HCT116 (cell line): Measurements from ENCODE around the gene RAPSN. TPM values are rescaled to one million over a fixed set of nuclear protein-coding genes. Genes with fewer than 3 reads are reported as not detected.

ENCODE experiments used
- ATAC-seq: fragments of 200-7000 bp; cut with Tn5 transposase; 2 replicates; pipeline ENCODE4 v1.9.1; 2020; ENCODE audit warnings: mild to moderate bottlenecking, moderate library complexity
- BruUV-seq: library from RNA; stranded (reverse); fragments of 400-500 nt; replicated peaks from 2 replicates; lab custom pipeline; 2021; lab: Mats Ljungman, UMichigan
- CTCF ChIA-PET: fragments of 300-600 bp; sonication (Branson Sonifier 250); formaldehyde crosslinking; loops from one replicate; lab custom pipeline; 2021; ENCODE audit warnings: antibody characterized with exemption; lab: Charles Lee
- POLR2A ChIA-PET: fragments of 300-600, 350-600 bp; sonication (Branson Sonifier 250); formaldehyde crosslinking; loops from one replicate; lab custom pipeline; 2021; ENCODE audit warnings: antibody characterized with exemption; lab: Charles Lee
- RAD21 ChIA-PET, 2 experiments: fragments of 300-600 bp; sonication (Branson Sonifier 250); formaldehyde crosslinking; loops; one replicate each; lab custom pipeline; 2023; ENCODE audit warnings: low total read pairs in 2 of 2; ENCODE audit not compliant: uncharacterized antibody in 2 of 2, unreplicated experiment in 2 of 2, low non-redundant PET in 1 of 2; lab: Charles Lee
- DNase-seq: peaks from one replicate; pipeline ENCODE4 v3.0.0-alpha.2; 2010; ENCODE audit warnings: low read depth, low spot score
- H2AFZ ChIP-seq: fragments of 200-600 bp; shearing (Covaris generic), sonication (generic); 2 replicates; pipeline ENCODE4 v1.6.1; 2017; ENCODE audit warnings: low read depth, mixed run types, mixed read lengths, antibody characterized with exemption, low read length; ENCODE audit not compliant: poor library complexity, severe bottlenecking
- H3K27ac ChIP-seq: 2 replicates; pipeline ENCODE4 v1.5.1; 2012; ENCODE audit warnings: low read depth, low read length
- H3K27me3 ChIP-seq: fragments of 200-600 bp; sonication (generic); 2 replicates; pipeline ENCODE4 v1.6.1; 2016; ENCODE audit warnings: mixed run types, low read length, mixed read lengths; ENCODE audit not compliant: insufficient read depth
- H3K36me3 ChIP-seq, 2 experiments: fragments of 200-500 bp in 1 of 2; fragments of 200-600 bp in 1 of 2; sonication (Bioruptor generic) in 1 of 2; sonication (generic) in 1 of 2; 2 replicates each; pipeline versions ENCODE4 v1.5.1 to v1.6.1; 2014 to 2016; ENCODE audit warnings: low read length in 2 of 2, inconsistent platforms in 1 of 2, mixed read lengths in 1 of 2, mixed run types in 1 of 2; ENCODE audit not compliant: insufficient read depth in 2 of 2, control insufficient read depth in 1 of 2
- H3K4me1 ChIP-seq, 2 experiments: fragments of 200-600 bp in 1 of 2; sonication (generic) in 1 of 2; 2 replicates each; pipeline versions ENCODE4 v1.5.1 to v1.6.1; 2012 to 2017; ENCODE audit warnings: low read length in 2 of 2, inconsistent platforms in 1 of 2, mild to moderate bottlenecking in 1 of 2, mixed read lengths in 1 of 2, mixed run types in 1 of 2, moderate library complexity in 1 of 2; ENCODE audit not compliant: insufficient read depth in 2 of 2, control insufficient read depth in 1 of 2
- H3K4me2 ChIP-seq: fragments of 200-600 bp; sonication (generic); 2 replicates; pipeline ENCODE4 v1.6.1; 2017; ENCODE audit warnings: mixed run types, low read length, mixed read lengths
- H3K4me3 ChIP-seq, 2 experiments: fragments of 200-600 bp in 1 of 2; sonication (generic) in 1 of 2; replicated peaks in 1 of 2; 2 replicates each; pipeline ENCODE4 v1.5.1; 2011 to 2016; ENCODE audit warnings: low read length in 2 of 2, control low read depth in 1 of 2, low read depth in 1 of 2, mild to moderate bottlenecking in 1 of 2, mixed read lengths in 1 of 2, mixed run types in 1 of 2
- H3K79me2 ChIP-seq: fragments of 200-600 bp; sonication (generic); 2 replicates; pipeline ENCODE4 v1.6.1; 2017; ENCODE audit warnings: mild to moderate bottlenecking, mixed run types, low read length, moderate library complexity, mixed read lengths; ENCODE audit not compliant: insufficient read depth
- H3K9ac ChIP-seq: fragments of 200-600 bp; sonication (generic); 2 replicates; pipeline ENCODE4 v1.6.1; 2016; ENCODE audit warnings: low read length, mixed read lengths
- H3K9me2 ChIP-seq: fragments of 200-600 bp; sonication (generic), shearing (Covaris generic); 2 replicates; pipeline ENCODE4 v1.6.1; 2017; ENCODE audit warnings: mixed run types, mild to moderate bottlenecking, moderate library complexity; ENCODE audit not compliant: insufficient read depth
- H3K9me3 ChIP-seq, 2 experiments: fragments of 200-500 bp in 1 of 2; fragments of 200-600 bp in 1 of 2; sonication (Bioruptor generic) in 1 of 2; sonication (generic) in 1 of 2; 2 replicates each; pipeline ENCODE4 v1.6.1; 2014 to 2017; ENCODE audit warnings: low read length in 2 of 2, mixed read lengths in 2 of 2, inconsistent platforms in 1 of 2, low read depth in 1 of 2, mild to moderate bottlenecking in 1 of 2, mixed run types in 1 of 2, moderate library complexity in 1 of 2; ENCODE audit not compliant: control insufficient read depth in 1 of 2, insufficient read depth in 1 of 2
- H4K20me1 ChIP-seq: fragments of 200-600 bp; sonication (generic), shearing (Covaris generic); 2 replicates; pipeline ENCODE4 v1.6.1; 2017; ENCODE audit warnings: mixed run types, mild to moderate bottlenecking, moderate library complexity; ENCODE audit not compliant: insufficient read depth
- CBX3 ChIP-seq: IDR thresholded peaks from 2 replicates; pipeline ENCODE4 v1.6.1; 2012; ENCODE audit warnings: low read depth
- CEBPB ChIP-seq: IDR thresholded peaks from 2 replicates; pipeline ENCODE4 v1.6.1; 2012; ENCODE audit warnings: low read depth
- EGR1 ChIP-seq: IDR thresholded peaks from 2 replicates; pipeline ENCODE4 v1.6.1; 2012; ENCODE audit warnings: low read depth
- ELF1 ChIP-seq: IDR thresholded peaks from 2 replicates; pipeline ENCODE4 v1.6.1; 2012; ENCODE audit warnings: low read depth, borderline replicate concordance
- EZH2 ChIP-seq: fragments of 200-600 bp; sonication (generic); IDR thresholded peaks from 2 replicates; pipeline ENCODE4 v1.6.1; 2017; ENCODE audit warnings: antibody characterized with exemption, mixed run types
- FOSL1 ChIP-seq: IDR thresholded peaks from 2 replicates; pipeline ENCODE4 v1.6.1; 2012; ENCODE audit warnings: low read depth
- JUND ChIP-seq: IDR thresholded peaks from 2 replicates; pipeline ENCODE4 v1.6.1; 2012
- POLR2A ChIP-seq: IDR thresholded peaks from 2 replicates; pipeline ENCODE4 v1.7.0; 2011; ENCODE audit warnings: borderline replicate concordance; ENCODE audit not compliant: insufficient read depth, insufficient read length; ENCODE audit errors: extremely low read depth
- POLR2AphosphoS5 ChIP-seq: IDR thresholded peaks from 2 replicates; pipeline ENCODE4 v1.6.1; 2011; ENCODE audit warnings: mild to moderate bottlenecking, low read depth, low read length, moderate library complexity
- RAD21 ChIP-seq: IDR thresholded peaks from 2 replicates; pipeline ENCODE4 v1.6.1; 2012; ENCODE audit warnings: low read depth, mild to moderate bottlenecking
- SIN3A ChIP-seq: IDR thresholded peaks from 2 replicates; pipeline ENCODE4 v1.6.1; 2012; ENCODE audit warnings: low read depth
- SP1 ChIP-seq: IDR thresholded peaks from 2 replicates; pipeline ENCODE4 v1.6.1; 2012; ENCODE audit warnings: low read depth
- TCF7L2 ChIP-seq: IDR thresholded peaks from 2 replicates; pipeline ENCODE4 v1.7.0; 2011; ENCODE audit warnings: borderline replicate concordance, inconsistent platforms; ENCODE audit not compliant: insufficient read depth, insufficient read length; ENCODE audit errors: extremely low read depth
- ZFX ChIP-seq: fragments of 450-650 bp; IDR thresholded peaks from 2 replicates; pipeline ENCODE4 v1.6.1; 2017
- ZNF274 ChIP-seq: fragments of 200-500 bp; sonication (Bioruptor generic); IDR thresholded peaks from 2 replicates; pipeline ENCODE4 v1.6.1; 2014; ENCODE audit warnings: mild to moderate bottlenecking, low read depth, low read length, inconsistent platforms
- intact Hi-C: fragments of 100-400 bp; cut with micrococcal nuclease; formaldehyde crosslinking; loops from 2 replicates; pipeline ENCODE4 v1.10.0; 2022
- total RNA-seq: library from RNA; stranded (reverse); gene quantifications from one replicate; pipeline ENCODE4 v1.2.1, GENCODE V29; 2021; ENCODE audit not compliant: unreplicated experiment
- TF ChIP-seq, protein P1 (sequence below): IDR thresholded peaks from 2 replicates; pipeline ENCODE4 v1.6.1; 2012
- TF ChIP-seq, protein P2 (sequence below), 3 experiments: fragments of 200-600 bp in 1 of 3; sonication (generic) in 1 of 3; IDR thresholded peaks in 2 of 3; conservative IDR thresholded peaks in 1 of 3; 2 replicates each; pipeline ENCODE4 v1.5.1; 2012 to 2017; ENCODE audit warnings: low read depth in 2 of 3, low read length in 2 of 3, antibody characterized with exemption in 1 of 3, borderline replicate concordance in 1 of 3, control low read depth in 1 of 3, mild to moderate bottlenecking in 1 of 3, mixed read lengths in 1 of 3, mixed run types in 1 of 3, moderate library complexity in 1 of 3; ENCODE audit not compliant: insufficient read depth in 1 of 3
- TF ChIP-seq, protein P3 (sequence below): IDR thresholded peaks from 2 replicates; pipeline ENCODE4 v1.6.1; 2011; ENCODE audit warnings: mild to moderate bottlenecking, low read length, moderate library complexity; ENCODE audit not compliant: insufficient replicate concordance; ENCODE audit errors: extremely low read depth
- TF ChIP-seq, protein P4 (sequence below): IDR thresholded peaks from 2 replicates; pipeline ENCODE4 v1.6.1; 2012; ENCODE audit warnings: low read depth
- TF ChIP-seq, protein P5 (sequence below): IDR thresholded peaks from 2 replicates; pipeline ENCODE4 v1.6.1; 2012

The RAPSN gene
- total RNA-seq, 1 experiment from 2014 or later: 0.57 TPM

DNA sequence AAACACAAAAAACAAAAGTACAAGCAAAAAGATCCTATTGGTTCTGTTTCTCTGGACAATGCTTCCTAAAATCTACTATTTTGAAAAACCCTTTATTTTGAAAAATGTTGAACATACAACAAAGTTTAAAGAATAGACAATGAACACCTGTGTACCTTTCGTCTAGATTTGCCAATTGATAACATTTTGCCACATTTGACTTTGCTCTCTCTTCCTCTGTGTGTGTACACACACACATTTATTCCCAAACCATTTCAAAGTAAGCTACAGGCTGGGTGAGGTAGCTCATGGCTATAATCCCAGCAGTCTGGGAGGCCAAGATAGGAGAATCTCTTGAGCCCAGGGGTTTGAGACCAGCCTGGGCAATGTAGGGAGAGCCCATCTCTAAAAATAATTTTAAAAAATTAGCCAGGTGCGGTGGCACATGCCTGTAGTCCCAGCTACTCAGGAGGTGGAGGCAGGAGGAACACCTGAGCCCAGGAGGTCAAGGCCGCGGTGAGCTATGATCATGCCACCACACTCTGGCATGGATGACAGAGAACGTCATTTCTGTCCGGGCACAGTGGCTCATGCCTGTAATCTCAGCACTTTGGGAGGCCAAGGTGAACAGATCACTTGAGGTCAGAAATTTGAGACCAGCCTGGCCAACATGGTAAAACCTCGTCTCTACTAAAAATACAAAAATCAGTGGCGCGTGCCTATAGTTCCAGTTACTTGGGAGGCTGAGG, 17.4 kb downstream of the RAPSN start:
- no peak for ATAC-seq
- CTCF ChIA-PET: no interaction called here
- no TSS peak for BruUV-seq
- Histone ChIP-seq H3K9me3 (no peaks in the 10 kb centered on the region), H3K4me1 (peaks cover 4 to 10% of the 10 kb centered on the region in 2 experiments; a peak in 2 of 4 replicates), H3K27ac (no peak overlapping the region), H3K27me3 (no peaks in the 10 kb centered on the region), H3K4me3 (no peak overlapping the region), H4K20me1 (no peaks in the 10 kb centered on the region), H3K79me2 (no peaks in the 10 kb centered on the region), H3K36me3 (no peaks in the 10 kb centered on the region), H3K9ac (no peak overlapping the region), H2AFZ (no peak overlapping the region), H3K4me2 (no peak overlapping the region), H3K9me2 (no peaks in the 10 kb centered on the region)
- intact Hi-C loops: no loop called here
- RAD21 ChIA-PET: no interaction called here
- POLR2A ChIA-PET: no interaction called here
- TF ChIP-seq ELF1: no peak
- no peak for TF ChIP-seq RAD21
- TF ChIP-seq CBX3: no peak
- no peak for TF ChIP-seq EZH2
- TF ChIP-seq, protein P1, sequence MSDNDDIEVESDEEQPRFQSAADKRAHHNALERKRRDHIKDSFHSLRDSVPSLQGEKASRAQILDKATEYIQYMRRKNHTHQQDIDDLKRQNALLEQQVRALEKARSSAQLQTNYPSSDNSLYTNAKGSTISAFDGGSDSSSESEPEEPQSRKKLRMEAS: no peak
- no peak for TF ChIP-seq SIN3A
- TF ChIP-seq SP1: no peak
- TF ChIP-seq ZFX: no peak
- TF ChIP-seq, protein P2, sequence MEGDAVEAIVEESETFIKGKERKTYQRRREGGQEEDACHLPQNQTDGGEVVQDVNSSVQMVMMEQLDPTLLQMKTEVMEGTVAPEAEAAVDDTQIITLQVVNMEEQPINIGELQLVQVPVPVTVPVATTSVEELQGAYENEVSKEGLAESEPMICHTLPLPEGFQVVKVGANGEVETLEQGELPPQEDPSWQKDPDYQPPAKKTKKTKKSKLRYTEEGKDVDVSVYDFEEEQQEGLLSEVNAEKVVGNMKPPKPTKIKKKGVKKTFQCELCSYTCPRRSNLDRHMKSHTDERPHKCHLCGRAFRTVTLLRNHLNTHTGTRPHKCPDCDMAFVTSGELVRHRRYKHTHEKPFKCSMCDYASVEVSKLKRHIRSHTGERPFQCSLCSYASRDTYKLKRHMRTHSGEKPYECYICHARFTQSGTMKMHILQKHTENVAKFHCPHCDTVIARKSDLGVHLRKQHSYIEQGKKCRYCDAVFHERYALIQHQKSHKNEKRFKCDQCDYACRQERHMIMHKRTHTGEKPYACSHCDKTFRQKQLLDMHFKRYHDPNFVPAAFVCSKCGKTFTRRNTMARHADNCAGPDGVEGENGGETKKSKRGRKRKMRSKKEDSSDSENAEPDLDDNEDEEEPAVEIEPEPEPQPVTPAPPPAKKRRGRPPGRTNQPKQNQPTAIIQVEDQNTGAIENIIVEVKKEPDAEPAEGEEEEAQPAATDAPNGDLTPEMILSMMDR (IDR thresholded peaks at IDR 0.05 in 2 of 3, conservative IDR thresholded peaks at IDR 0.05 in 1 of 3; ENCODE audit: borderline replicate concordance in 1 of 3, insufficient read depth in 1 of 3, low read depth in 2 of 3, low read length in 2 of 3): no peak
- TF ChIP-seq, protein P3, sequence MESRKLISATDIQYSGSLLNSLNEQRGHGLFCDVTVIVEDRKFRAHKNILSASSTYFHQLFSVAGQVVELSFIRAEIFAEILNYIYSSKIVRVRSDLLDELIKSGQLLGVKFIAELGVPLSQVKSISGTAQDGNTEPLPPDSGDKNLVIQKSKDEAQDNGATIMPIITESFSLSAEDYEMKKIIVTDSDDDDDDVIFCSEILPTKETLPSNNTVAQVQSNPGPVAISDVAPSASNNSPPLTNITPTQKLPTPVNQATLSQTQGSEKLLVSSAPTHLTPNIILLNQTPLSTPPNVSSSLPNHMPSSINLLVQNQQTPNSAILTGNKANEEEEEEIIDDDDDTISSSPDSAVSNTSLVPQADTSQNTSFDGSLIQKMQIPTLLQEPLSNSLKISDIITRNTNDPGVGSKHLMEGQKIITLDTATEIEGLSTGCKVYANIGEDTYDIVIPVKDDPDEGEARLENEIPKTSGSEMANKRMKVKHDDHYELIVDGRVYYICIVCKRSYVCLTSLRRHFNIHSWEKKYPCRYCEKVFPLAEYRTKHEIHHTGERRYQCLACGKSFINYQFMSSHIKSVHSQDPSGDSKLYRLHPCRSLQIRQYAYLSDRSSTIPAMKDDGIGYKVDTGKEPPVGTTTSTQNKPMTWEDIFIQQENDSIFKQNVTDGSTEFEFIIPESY: no peak
- TF ChIP-seq, protein P4, sequence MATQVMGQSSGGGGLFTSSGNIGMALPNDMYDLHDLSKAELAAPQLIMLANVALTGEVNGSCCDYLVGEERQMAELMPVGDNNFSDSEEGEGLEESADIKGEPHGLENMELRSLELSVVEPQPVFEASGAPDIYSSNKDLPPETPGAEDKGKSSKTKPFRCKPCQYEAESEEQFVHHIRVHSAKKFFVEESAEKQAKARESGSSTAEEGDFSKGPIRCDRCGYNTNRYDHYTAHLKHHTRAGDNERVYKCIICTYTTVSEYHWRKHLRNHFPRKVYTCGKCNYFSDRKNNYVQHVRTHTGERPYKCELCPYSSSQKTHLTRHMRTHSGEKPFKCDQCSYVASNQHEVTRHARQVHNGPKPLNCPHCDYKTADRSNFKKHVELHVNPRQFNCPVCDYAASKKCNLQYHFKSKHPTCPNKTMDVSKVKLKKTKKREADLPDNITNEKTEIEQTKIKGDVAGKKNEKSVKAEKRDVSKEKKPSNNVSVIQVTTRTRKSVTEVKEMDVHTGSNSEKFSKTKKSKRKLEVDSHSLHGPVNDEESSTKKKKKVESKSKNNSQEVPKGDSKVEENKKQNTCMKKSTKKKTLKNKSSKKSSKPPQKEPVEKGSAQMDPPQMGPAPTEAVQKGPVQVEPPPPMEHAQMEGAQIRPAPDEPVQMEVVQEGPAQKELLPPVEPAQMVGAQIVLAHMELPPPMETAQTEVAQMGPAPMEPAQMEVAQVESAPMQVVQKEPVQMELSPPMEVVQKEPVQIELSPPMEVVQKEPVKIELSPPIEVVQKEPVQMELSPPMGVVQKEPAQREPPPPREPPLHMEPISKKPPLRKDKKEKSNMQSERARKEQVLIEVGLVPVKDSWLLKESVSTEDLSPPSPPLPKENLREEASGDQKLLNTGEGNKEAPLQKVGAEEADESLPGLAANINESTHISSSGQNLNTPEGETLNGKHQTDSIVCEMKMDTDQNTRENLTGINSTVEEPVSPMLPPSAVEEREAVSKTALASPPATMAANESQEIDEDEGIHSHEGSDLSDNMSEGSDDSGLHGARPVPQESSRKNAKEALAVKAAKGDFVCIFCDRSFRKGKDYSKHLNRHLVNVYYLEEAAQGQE: no peak
- no peak for TF ChIP-seq EGR1
- no peak for TF ChIP-seq JUND
- TF ChIP-seq ZNF274: no peak
- TF ChIP-seq POLR2AphosphoS5: no peak
- no peak for TF ChIP-seq FOSL1
- TF ChIP-seq, protein P5, sequence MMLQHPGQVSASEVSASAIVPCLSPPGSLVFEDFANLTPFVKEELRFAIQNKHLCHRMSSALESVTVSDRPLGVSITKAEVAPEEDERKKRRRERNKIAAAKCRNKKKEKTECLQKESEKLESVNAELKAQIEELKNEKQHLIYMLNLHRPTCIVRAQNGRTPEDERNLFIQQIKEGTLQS: no peak
- TF ChIP-seq TCF7L2: no peak
- TF ChIP-seq POLR2A: no peak
- no peak for TF ChIP-seq CEBPB
- DNase-seq: no peak
